K562 (cell line): ENCODE measurements around the gene MYH15.

ENCODE experiments used
- EZH2 ChIP-seq: IDR thresholded peaks from 2 replicates; pipeline ENCODE4 v1.6.1; 2012; ENCODE audit warnings: low read depth, mild to moderate bottlenecking, inconsistent platforms, low read length, borderline replicate concordance
- JUN ChIP-seq, 2 experiments: sonication (generic) in 1 of 2; formaldehyde crosslinking in 1 of 2; IDR thresholded peaks; 2 replicates each; pipeline versions ENCODE4 v1.6.1 to v1.8.0; 2012 to 2022; ENCODE audit warnings: borderline replicate concordance in 2 of 2, mild to moderate bottlenecking in 2 of 2, improper control_type of control experiment in 1 of 2, low read depth in 1 of 2, low read length in 1 of 2, missing genetic modification reagents in 1 of 2
- PHF8 ChIP-seq: fragments of 200-600 bp; sonication (generic); IDR thresholded peaks from 2 replicates; pipeline ENCODE4 v1.6.1; 2012; ENCODE audit warnings: mixed run types, mild to moderate bottlenecking, inconsistent platforms, low read length, moderate library complexity, borderline replicate concordance
- POLR2A ChIP-seq: fragments of 450-650 bp; conservative IDR thresholded peaks from 2 replicates; pipeline ENCODE4 v1.6.1; 2016
- YY1 ChIP-seq, 3 experiments: IDR thresholded peaks; 2 replicates each; pipeline ENCODE4 v1.6.1; 2011; ENCODE audit warnings: low read length in 2 of 3, mild to moderate bottlenecking in 2 of 3, moderate library complexity in 2 of 3, borderline replicate concordance in 1 of 3, control low read depth in 1 of 3, low read depth in 1 of 3; ENCODE audit not compliant: insufficient read depth in 3 of 3, insufficient replicate concordance in 2 of 3, control insufficient read depth in 1 of 3, insufficient read length in 1 of 3; ENCODE audit errors: extremely low read depth in 1 of 3
- TF ChIP-seq, protein P1 (sequence below), 3 experiments: IDR thresholded peaks in 2 of 3; conservative IDR thresholded peaks in 1 of 3; 2 replicates each; pipeline ENCODE4 v1.5.1; 2011 to 2012; ENCODE audit warnings: low read length in 3 of 3, mild to moderate bottlenecking in 3 of 3, control low read depth in 2 of 3, improper control_type of control experiment in 1 of 3, inconsistent platforms in 1 of 3, low read depth in 1 of 3, mixed read lengths in 1 of 3, moderate library complexity in 1 of 3; ENCODE audit not compliant: insufficient read depth in 2 of 3
- TF ChIP-seq, protein P2 (sequence below): sonication (generic); formaldehyde crosslinking; IDR thresholded peaks from 2 replicates; pipeline ENCODE4 v1.8.0; 2022; ENCODE audit warnings: missing genetic modification reagents, mild to moderate bottlenecking, moderate library complexity, borderline replicate concordance

- no peak for TF ChIP-seq POLR2A
- no peak for TF ChIP-seq EZH2
- no peak for TF ChIP-seq JUN (IDR thresholded peaks at IDR 0.05; ENCODE audit: borderline replicate concordance, low read depth, low read length)
- TF ChIP-seq JUN (CRISPR knock-in tag; IDR thresholded peaks at IDR 0.05; ENCODE audit: borderline replicate concordance): no peak
- no peak for TF ChIP-seq YY1 (IDR thresholded peaks at IDR 0.05; ENCODE audit: borderline replicate concordance in 1 of 3, control insufficient read depth in 1 of 3, extremely low read depth in 1 of 3, insufficient read depth in 3 of 3, insufficient read length in 1 of 3, insufficient replicate concordance in 2 of 3, low read depth in 1 of 3, low read length in 2 of 3)
- no peak for TF ChIP-seq PHF8
- TF ChIP-seq, protein P1, sequence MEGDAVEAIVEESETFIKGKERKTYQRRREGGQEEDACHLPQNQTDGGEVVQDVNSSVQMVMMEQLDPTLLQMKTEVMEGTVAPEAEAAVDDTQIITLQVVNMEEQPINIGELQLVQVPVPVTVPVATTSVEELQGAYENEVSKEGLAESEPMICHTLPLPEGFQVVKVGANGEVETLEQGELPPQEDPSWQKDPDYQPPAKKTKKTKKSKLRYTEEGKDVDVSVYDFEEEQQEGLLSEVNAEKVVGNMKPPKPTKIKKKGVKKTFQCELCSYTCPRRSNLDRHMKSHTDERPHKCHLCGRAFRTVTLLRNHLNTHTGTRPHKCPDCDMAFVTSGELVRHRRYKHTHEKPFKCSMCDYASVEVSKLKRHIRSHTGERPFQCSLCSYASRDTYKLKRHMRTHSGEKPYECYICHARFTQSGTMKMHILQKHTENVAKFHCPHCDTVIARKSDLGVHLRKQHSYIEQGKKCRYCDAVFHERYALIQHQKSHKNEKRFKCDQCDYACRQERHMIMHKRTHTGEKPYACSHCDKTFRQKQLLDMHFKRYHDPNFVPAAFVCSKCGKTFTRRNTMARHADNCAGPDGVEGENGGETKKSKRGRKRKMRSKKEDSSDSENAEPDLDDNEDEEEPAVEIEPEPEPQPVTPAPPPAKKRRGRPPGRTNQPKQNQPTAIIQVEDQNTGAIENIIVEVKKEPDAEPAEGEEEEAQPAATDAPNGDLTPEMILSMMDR (IDR thresholded peaks at IDR 0.05 in 2 of 3, conservative IDR thresholded peaks at IDR 0.05 in 1 of 3; ENCODE audit: insufficient read depth in 2 of 3, low read depth in 1 of 3, low read length in 3 of 3): no peak
- TF ChIP-seq, protein P2, sequence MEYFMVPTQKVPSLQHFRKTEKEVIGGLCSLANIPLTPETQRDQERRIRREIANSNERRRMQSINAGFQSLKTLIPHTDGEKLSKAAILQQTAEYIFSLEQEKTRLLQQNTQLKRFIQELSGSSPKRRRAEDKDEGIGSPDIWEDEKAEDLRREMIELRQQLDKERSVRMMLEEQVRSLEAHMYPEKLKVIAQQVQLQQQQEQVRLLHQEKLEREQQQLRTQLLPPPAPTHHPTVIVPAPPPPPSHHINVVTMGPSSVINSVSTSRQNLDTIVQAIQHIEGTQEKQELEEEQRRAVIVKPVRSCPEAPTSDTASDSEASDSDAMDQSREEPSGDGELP (CRISPR knock-in tag): no peak
Observed at GRCh38 chr3:108524537-108524936, 14.1 kb upstream of the MYH15 start.
